Esophagus mucosa (tissue), 1 donor: ENCODE results near the gene GPR176. TPM values are rescaled to one million over a fixed set of nuclear protein-coding genes. Genes with fewer than 3 reads are reported as not detected.
"Not testable (repeated sequence)": the region's sequence is repeated elsewhere in the genome, so short reads cannot be mapped to it uniquely, and the experiment has no call there.

Experiments used
- ATAC-seq: fragments of 200-7000 bp; cut with Tn5 transposase; one replicate; pipeline ENCODE4 v1.9.1; 2020
- total RNA-seq: library from RNA; stranded (reverse); gene quantifications from one replicate; pipeline ENCODE4 v1.2.4, GENCODE V29; 2023
- donor health status: DM: yes; HTN: yes; CAD: no.

The GPR176 gene
- total RNA-seq, 1 donor from 2014 or later = 0.40 TPM

GRCh38 chr15:39852250-39852649 is 67.8 kb downstream of the GPR176 start:
- ATAC-seq = no peak

- ATAC-seq = no peak
These were observed 68.5 kb downstream of the GPR176 start for GRCh38 chr15:39851500-39852092.

DNA sequence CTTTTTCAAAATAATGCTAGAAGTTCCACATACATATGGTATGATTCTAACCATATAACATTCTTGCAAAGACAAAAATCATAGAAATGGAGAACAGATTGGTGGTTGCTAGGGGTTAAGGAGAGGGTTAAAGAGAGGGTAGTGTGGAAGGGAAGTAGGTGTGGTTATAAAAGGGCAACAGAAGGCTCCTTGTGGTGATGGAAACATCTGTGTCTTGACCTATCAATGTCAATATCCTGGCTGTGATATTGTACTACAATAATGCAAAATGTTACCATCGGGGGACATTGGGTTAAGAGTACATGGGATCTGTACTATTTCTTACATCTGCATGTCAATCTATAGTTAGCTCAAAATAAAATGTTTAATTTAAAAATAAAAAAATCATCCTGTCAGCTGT is 69.6 kb downstream of the GPR176 start:
- no peak for ATAC-seq

DNA sequence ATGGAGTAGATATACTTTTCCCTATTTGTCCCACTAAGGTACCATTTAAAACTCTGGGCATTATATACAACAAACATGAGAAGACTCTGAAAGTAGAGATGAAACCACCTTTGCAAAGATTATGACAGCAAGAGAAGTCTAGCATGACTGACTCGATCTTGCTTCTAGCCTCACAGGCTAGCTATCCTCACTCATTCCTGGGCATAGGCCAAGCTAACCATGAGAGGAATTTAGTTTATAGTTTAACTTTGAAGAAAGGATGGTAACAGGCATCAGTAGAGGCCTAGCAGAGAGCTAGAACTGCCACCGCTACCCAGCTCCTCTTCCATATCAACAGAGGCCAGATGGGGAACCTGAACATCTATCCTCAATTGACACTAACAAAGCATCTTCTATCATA is 74.0 kb downstream of the GPR176 start:
- no peak for ATAC-seq

- no peak for ATAC-seq
These were observed 74.5 kb downstream of the GPR176 start for GRCh38 chr15:39845582-39845981.

DNA sequence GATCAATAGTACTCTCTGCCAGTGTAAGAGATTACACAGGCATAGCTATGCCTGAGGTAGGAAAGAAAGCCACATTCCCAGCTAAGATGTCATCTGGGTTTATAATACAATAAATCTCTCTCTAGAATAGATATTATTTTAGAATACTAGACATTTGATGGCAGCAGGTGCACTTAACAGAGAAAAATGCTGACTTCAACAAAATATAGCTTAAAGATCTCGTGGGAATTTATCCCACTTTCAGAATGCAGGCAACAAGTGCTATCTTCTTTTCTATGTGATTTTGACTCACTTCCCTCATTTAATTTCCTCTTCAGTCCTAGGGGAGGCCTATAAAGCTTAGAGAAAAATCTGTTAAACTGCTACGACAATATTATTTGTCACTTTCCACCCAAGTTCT is 76.5 kb downstream of the GPR176 start:
- ATAC-seq = no peak

DNA sequence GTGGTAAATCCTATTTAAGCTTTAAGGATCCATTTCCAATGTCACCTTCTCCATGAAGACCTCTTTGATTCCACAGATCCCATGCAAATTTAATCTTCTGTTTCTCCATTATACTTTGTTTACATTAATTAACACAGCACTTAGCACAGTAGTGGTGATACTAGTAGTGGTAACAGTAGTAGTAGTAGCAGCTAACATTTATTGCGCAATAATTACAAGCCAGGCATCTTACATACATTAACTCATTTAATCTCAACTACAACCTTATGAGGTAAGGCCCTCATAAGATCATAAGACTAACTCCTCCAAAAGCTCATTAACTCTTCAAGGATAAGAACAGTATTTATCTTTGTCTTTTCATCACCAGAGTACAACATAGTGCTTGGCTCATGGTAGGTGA is 82.6 kb downstream of the GPR176 start:
- ATAC-seq = no peak

GRCh38 chr15:39835550-39835949 is 84.5 kb downstream of the GPR176 start:
- ATAC-seq = no peak

DNA sequence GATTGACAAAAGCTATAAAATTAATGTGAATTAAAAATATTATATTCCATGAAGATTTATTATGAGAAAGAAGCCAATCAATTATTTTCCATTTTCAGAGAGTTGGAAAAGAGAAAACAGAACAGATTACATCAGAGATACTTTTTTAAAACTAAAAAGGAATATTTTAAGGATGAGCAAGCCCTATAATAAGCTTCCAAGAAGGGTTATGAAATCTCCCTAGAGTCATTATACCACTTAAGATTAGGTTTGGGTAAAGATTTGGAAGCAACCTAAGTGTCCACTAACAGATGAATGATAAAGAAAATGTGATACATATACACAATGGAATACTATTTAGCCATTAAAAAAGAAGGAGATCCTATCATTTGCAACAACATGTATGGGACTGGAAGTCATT is 85.8 kb downstream of the GPR176 start:
- no peak for ATAC-seq

GRCh38 chr15:39833515-39833981 is 86.5 kb downstream of the GPR176 start:
- ATAC-seq = no peak

- no peak for ATAC-seq
These were observed 89.9 kb downstream of the GPR176 start for GRCh38 chr15:39830166-39830565.

DNA sequence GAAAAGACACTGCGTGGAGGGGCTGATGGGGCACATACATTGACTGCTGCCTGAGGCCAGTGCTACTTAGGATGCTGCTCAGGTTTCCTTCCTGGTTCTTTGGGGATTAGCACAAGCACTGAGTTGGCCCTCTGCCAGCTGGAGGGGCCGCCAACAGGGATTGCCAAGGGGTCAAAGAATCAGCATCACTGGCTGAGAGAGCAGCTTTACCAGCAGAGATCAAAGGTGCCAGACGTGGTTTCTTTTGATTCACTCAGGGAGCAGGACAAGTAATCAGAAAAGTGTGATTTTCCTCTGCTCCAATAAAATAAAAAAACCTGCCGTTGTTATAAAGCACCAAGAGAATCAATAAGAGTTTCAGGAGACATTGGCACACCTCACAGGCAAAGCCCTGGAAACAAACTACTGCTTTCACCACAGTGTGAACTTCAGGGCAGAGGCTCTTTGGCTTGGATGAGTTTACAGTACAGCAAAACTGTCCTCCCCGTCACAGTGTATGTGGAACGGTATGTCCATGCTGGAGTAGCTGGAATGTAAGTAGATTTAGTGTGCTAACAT is 91.6 kb downstream of the GPR176 start:
- no peak for ATAC-seq

GRCh38 chr15:39826975-39827374 is 93.1 kb downstream of the GPR176 start:
- ATAC-seq = no peak

DNA sequence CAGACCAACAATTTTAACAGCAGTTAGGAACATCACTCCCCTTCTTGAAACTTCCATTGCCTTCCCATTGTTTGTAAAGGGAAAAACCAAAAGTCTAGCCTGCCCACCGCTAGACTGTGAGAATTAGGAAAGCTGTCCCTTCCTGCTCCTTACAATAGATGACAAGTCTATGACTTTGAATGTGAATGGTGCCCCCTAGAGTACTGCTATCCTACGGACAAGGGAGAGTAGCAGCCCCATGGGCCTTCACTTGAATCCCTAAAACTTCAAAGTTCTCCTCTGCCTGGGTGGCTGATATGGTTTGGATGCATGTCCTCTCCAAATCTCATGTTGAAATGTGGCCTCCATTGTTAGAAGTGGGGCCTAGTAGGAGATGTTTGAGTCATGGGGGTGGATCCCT is 96.4 kb downstream of the GPR176 start:
- no peak for ATAC-seq

DNA sequence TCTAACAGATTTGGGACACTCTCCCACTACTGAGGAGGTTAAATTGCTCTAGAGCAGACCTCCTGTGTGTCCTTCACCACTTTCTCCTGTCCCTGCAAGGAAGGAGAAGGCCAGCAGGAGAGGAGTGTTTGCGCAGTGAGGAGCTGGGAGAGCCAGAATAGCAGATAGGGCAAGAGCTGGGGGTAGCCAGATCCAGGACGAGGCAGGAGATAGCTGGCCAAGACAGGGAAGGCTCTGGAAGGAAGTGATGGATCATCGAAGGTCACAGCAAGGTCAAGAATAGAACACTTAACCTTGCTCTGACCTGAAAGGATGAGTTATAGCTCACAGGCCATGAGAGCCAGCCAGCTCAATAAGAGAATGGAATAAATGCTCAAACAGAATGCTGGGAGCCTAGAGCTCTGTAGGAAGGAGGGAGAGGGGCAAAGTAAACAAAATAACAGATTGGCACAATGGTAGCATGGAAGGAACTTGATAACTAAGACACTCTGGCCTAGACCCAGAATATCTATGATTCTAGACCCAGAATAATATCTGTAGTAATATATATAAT is 99.9 kb downstream of the GPR176 start:
- no peak for ATAC-seq

- ATAC-seq = no peak
These were observed 100.5 kb downstream of the GPR176 start for GRCh38 chr15:39819533-39819932.

DNA sequence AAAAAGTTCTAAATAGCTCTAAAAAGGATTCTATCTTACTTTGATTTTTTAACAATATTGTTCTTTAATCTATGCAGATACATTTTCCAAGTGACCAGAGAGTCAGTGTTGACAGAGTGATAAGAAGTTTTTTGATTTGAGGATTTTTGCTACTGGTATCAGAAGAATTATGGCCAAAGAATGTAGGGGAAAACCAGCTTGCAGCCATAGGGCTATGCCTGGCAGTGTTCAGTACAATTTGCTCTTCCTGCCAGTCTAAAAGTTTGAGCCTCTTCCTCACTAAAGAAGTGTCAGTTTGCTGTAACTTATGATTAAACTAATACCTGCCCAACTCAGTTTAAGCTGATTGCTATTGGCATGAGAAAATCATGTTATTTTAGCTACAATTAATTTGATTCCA is 102.2 kb downstream of the GPR176 start:
- ATAC-seq = no peak

DNA sequence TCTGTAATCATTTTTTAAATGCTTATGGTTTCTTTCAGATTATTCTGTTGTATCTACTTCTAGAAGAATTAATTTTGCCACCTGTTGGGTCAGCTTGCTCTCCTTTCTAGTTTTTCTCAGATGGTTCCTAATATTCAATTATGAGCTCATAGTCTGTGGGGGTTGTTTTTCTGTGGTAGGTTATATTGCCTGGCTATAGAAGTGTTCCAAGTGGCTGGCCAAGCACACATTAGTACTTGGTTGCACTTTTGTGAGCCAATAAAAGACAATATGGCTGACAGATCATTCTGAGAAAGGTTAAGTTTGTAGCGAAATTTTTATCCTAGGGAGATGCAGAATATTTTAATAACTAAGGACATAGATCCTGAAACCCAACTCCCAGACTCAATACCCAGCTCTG is 105.6 kb downstream of the GPR176 start:
- ATAC-seq = no peak

- not testable (repeated sequence) for ATAC-seq
These were observed 107.4 kb downstream of the GPR176 start for GRCh38 chr15:39812651-39813050.

DNA sequence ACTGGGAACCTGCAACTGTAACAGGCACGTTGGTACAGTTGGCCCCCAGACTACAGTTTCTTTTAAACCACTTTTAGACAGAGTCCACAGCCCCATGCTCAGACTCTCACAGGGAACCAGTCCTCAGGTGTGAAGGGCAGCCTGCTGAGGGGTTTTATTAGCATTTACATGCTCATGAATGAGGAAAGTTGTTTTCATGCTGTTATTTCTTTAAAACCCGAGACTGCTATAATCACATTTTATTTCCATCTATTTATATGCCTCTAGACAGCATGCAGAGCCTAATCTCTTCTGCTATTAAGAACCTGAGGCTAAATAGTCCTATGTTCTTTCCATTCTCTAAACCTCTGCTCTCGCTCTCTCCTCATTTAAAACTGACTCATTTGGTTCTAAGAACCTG is 111.2 kb downstream of the GPR176 start:
- ATAC-seq = no peak

GRCh38 chr15:39807791-39808190 is 112.3 kb downstream of the GPR176 start:
- no peak for ATAC-seq

DNA sequence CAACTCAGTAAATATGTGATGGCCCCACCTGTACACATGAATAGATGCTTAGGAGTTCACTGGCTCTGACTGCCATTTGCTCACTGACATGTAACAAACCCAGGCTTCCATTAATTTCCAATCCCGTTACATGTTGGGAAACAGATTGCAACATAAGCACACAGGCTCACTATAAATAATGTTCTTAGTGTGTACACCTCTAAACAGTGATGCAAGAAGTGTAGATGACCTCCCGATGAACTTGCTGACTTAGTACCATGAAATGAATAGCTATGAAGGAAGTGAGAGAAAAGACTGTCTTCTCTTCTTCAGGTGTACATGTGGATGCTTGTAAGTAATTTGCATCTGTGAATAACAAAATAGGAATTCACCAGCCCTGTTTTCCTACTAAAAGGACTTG is 116.0 kb downstream of the GPR176 start:
- ATAC-seq = peak; percentile 98

DNA sequence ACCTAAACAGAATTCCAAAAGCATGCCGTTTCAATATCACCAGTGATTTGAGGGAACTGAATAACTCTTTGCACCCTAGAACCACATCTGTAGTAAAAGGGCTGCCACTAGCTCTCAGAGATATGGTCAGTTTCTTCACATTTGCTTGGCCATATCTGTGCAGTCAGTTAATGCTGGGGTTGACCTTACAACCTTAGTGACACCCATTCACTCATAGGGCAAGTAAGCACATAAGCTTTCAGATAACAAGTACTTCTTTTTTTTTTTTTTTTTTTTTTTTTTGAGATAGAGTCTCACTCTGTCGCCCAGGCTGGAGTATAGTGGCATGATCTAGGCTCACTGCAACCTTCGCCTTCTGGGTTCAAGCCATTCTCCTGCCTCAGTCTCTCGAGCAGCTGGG is 117.0 kb downstream of the GPR176 start:
- ATAC-seq = no peak

DNA sequence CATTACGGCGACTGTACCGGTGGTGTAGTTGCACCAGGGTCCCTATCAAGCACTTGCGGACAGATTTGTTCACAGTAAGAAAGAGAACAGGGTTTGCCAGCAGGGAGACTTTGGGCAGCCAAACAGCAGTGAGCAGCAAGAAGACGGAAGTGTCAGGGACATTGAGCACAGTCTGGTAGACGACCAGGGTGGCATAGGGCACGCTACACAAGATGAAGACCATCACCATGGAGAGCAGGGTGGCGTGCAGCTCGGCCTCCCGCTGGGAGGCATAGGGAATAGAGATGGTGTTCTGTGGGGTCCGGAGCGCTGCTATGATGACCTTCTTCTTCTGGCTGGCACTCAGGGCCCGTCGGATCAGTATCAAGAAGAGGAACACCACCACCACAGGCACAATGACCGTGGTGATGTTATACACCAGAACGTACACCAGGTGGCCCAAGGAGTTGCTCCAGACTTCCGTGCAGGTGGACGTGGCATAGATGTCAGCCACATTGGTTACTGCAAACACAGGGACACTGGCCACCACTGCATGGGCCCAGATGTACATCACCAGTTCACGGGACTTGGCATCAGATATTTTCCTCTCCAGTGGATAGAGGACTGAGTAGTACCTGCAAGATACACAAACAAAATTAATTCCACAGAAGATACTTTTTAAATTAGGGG is 118.3 kb downstream of the GPR176 start:
- ATAC-seq = no peak
